Stimulated activated CD8-positive, alpha-beta memory T cell treated with anti-CD3 and anti-CD28 coated beads, Interleukin-7, amount 100 ng/mL, for 1 hour (primary cell): ENCODE data around the gene GOLGA8B.
A peak's percentile ranks its signal among the peaks of the same experiment; 100 is the strongest.
"Not testable (repeated sequence)": the region's sequence is repeated elsewhere in the genome, so short reads cannot be mapped to it uniquely, and the experiment has no call there.

Experiments
- DNase-seq, 2 donors: peaks; one replicate each; pipeline ENCODE4 v3.0.0-alpha.2; 2020; ENCODE audit warnings: low read depth in 2 of 2

Gene GOLGA8B

GRCh38 chr15:34583399-34584329 is at the start of gene GOLGA8B:
TSS of gene GOLGA8B (minus strand) at chr15:34583651. CDS start at chr15:34535912, 47,739 bp downstream.
- peak; percentile 53 to 65 for DNase-seq

- not testable (repeated sequence) for DNase-seq
These were observed 49.7 kb upstream of the GOLGA8B start for GRCh38 chr15:34633165-34633564.

GRCh38 chr15:34628577-34629152 is 45.2 kb upstream of the GOLGA8B start:
- no peak for DNase-seq

- no peak for DNase-seq
These were observed 41.6 kb upstream of the GOLGA8B start for GRCh38 chr15:34625007-34625406.

GRCh38 chr15:34621675-34622074 is 38.2 kb upstream of the GOLGA8B start:
- no peak for DNase-seq

GRCh38 chr15:34620814-34621213 is 37.4 kb upstream of the GOLGA8B start:
- DNase-seq = no peak

GRCh38 chr15:34620142-34620541 is 36.7 kb upstream of the GOLGA8B start:
- DNase-seq = no peak

GRCh38 chr15:34619151-34619550 is 35.7 kb upstream of the GOLGA8B start:
- DNase-seq = no peak

- DNase-seq = no peak
These were observed 34.6 kb upstream of the GOLGA8B start for GRCh38 chr15:34618073-34618472.

- DNase-seq = no peak
These were observed 33.2 kb upstream of the GOLGA8B start for GRCh38 chr15:34616613-34617012.

- DNase-seq = no peak
These were observed 30.5 kb upstream of the GOLGA8B start for GRCh38 chr15:34613997-34614396.

- DNase-seq = no peak
These were observed 29.9 kb upstream of the GOLGA8B start for GRCh38 chr15:34613301-34613700.

- DNase-seq = no peak
These were observed 26.9 kb upstream of the GOLGA8B start for GRCh38 chr15:34610354-34610753.

GRCh38 chr15:34609102-34610057 is 25.9 kb upstream of the GOLGA8B start:
- DNase-seq = no peak

GRCh38 chr15:34608517-34608916 is 25.1 kb upstream of the GOLGA8B start:
- no peak for DNase-seq

- DNase-seq = no peak
These were observed 24.4 kb upstream of the GOLGA8B start for GRCh38 chr15:34607832-34608231.

GRCh38 chr15:34606545-34606944 is 23.1 kb upstream of the GOLGA8B start:
- no peak for DNase-seq

- DNase-seq = no peak
These were observed 22.7 kb upstream of the GOLGA8B start for GRCh38 chr15:34606131-34606530.

- DNase-seq = no peak
These were observed 19.6 kb upstream of the GOLGA8B start for GRCh38 chr15:34603095-34603494.

- no peak for DNase-seq
These were observed 17.5 kb upstream of the GOLGA8B start for GRCh38 chr15:34600923-34601322.

GRCh38 chr15:34598799-34599585 is 15.5 kb upstream of the GOLGA8B start:
- no peak for DNase-seq
